ENCODE results near the gene DPYSL5. TPM values are rescaled to one million over a fixed set of nuclear protein-coding genes. Genes with fewer than 3 reads are reported as not detected.

Gene DPYSL5
- total and polyA plus RNA-seq, 2 of the 8 experiments (the other 6 are each of a cell fraction or from before 2014, with no cell fraction given) = 11.9 to 16.4 TPM

- no peak overlapping the region for H2AFZ ChIP-seq (ENCODE audit: low read length)
- H3K56ac ChIP-seq (replicated peaks; ENCODE audit: insufficient read length, low read depth, low read length) = no peak overlapping the region
- 85% methylated on average over 2 of the region's 2 CpGs; no CpG with 5 or more reads in 1 of the 2 experiments for WGBS, 2 experiments (ENCODE audit: extremely low coverage in 1 of 2, insufficient coverage in 1 of 2, insufficient read length in 1 of 2, insufficient replicate concordance in 2 of 2, low coverage in 1 of 2, low lambda C conversion rate in 2 of 2, missing lambda C conversion rate in 1 of 2)
- no peaks in the 10 kb centered on the region for H3K36me3 ChIP-seq (ENCODE audit: control insufficient read depth in 2 of 4, insufficient read depth in 4 of 4, low read length in 3 of 4)
- TF ChIP-seq RFX5 (IDR thresholded peaks at IDR 0.05; ENCODE audit: borderline replicate concordance, low read depth, low read length) (no peak), ASH2L (IDR thresholded peaks at IDR 0.05; ENCODE audit: low read length) (no peak), SAP30 (IDR thresholded peaks at IDR 0.05; ENCODE audit: insufficient read depth, insufficient replicate concordance, low read length) (no peak), RBBP5 (IDR thresholded peaks at IDR 0.05; ENCODE audit: borderline replicate concordance, low read depth, low read length) (no peak), POLR2AphosphoS5 (IDR thresholded peaks at IDR 0.05; ENCODE audit: low read depth, low read length) (no peak), CBX5 (IDR thresholded peaks at IDR 0.05; ENCODE audit: low read depth, low read length) (no peak), CHD1 (IDR thresholded peaks at IDR 0.05; ENCODE audit: low read depth, low read length) (no peak), SUZ12 (IDR thresholded peaks at IDR 0.05; ENCODE audit: low read length) (no peak), GABPA (IDR thresholded peaks at IDR 0.05; ENCODE audit: borderline replicate concordance, insufficient read depth, low read length) (no peak), EZH2 (IDR thresholded peaks at IDR 0.05; ENCODE audit: low read depth, low read length, severe bottlenecking) (no peak), JUND (IDR thresholded peaks at IDR 0.05; ENCODE audit: low read length) (no peak)
- no peak overlapping the region for H3K27ac ChIP-seq (ENCODE audit: low read depth, low read length)
- H3K27me3 ChIP-seq (replicated peaks in 1 of 4; ENCODE audit: control insufficient read depth in 3 of 4, extremely low read depth in 1 of 4, insufficient read depth in 3 of 4, low read length in 3 of 4) = no peaks in the 10 kb centered on the region
- H4K91ac ChIP-seq (replicated peaks; ENCODE audit: insufficient read length, low read length) = no peak overlapping the region
- H2BK20ac ChIP-seq (ENCODE audit: low read length) = no peak overlapping the region
- no peak overlapping the region for H3K18ac ChIP-seq (ENCODE audit: extremely low read depth, low read length)
- H3K4me2 ChIP-seq (ENCODE audit: insufficient read depth in 1 of 2, low read depth in 2 of 2, low read length in 2 of 2) = no peak overlapping the region
- H3K23ac ChIP-seq (ENCODE audit: insufficient read length) = no peak overlapping the region
- H2AK5ac ChIP-seq (ENCODE audit: low read depth, low read length) = no peak overlapping the region
- no peak overlapping the region for H4K8ac ChIP-seq (ENCODE audit: extremely low read depth, insufficient read depth, low read length)
- no peaks in the 10 kb centered on the region for H3K79me1 ChIP-seq (ENCODE audit: low read depth, low read length)
- DNase-seq (ENCODE audit: low read depth in 1 of 2, low spot score in 2 of 2) (no peak), FAIRE-seq (no peak)
- H3K14ac ChIP-seq (ENCODE audit: insufficient read length) = no peak overlapping the region
- CTCF ChIA-PET (ENCODE audit: partially characterized antibody) = interaction anchor here (1.1 to 5.9 kb wide), 5 partner anchors 18 to 247 kb away, joined by 3 to 47 read pairs (median 4); no protein-coding TSS in a partner anchor
- H3K79me2 ChIP-seq (ENCODE audit: control insufficient read depth in 1 of 2, insufficient read depth in 2 of 2, low read length in 2 of 2) = no peaks in the 10 kb centered on the region
- H4K20me1 ChIP-seq (replicated peaks in 1 of 2; ENCODE audit: control insufficient read depth in 1 of 2, insufficient read depth in 2 of 2, low read length in 2 of 2) = no peaks in the 10 kb centered on the region
- H3K9ac ChIP-seq (replicated peaks in 1 of 4; ENCODE audit: extremely low read depth in 1 of 4, low read depth in 3 of 4, low read length in 3 of 4) = no peak overlapping the region
- no peak overlapping the region for H2BK120ac ChIP-seq (replicated peaks; ENCODE audit: low read depth, low read length)
- H3K4me3 ChIP-seq (ENCODE audit: extremely low read depth in 1 of 4, insufficient read depth in 2 of 4, low read depth in 3 of 4, low read length in 4 of 4) = no peak overlapping the region
- H2BK12ac ChIP-seq (ENCODE audit: low read depth, low read length) = no peak overlapping the region
- H3K4me1 ChIP-seq (replicated peaks in 1 of 4; ENCODE audit: control insufficient read depth in 3 of 4, insufficient read depth in 4 of 4, low read length in 3 of 4) = peaks cover 0 to 10% (median 4%) of the 10 kb centered on the region in 4 experiments; a peak in 6 of 7 replicates
- no peak overlapping the region for H2BK5ac ChIP-seq (ENCODE audit: low read depth, low read length)
- no peak overlapping the region for H4K5ac ChIP-seq (ENCODE audit: insufficient read length, low read depth, low read length)
- H3K23me2 ChIP-seq (ENCODE audit: low read depth, low read length) = no peaks in the 10 kb centered on the region
- no peak overlapping the region for H3K4ac ChIP-seq (replicated peaks; ENCODE audit: insufficient read length, low read depth, low read length)
- H2BK15ac ChIP-seq (ENCODE audit: low read length) = no peak overlapping the region
- POLR2A ChIA-PET (ENCODE audit: partially characterized antibody) = interaction anchor here (0.8 to 0.9 kb wide), 2 partner anchors 8 to 12 kb away, joined by 3 to 6 read pairs; no protein-coding TSS in a partner anchor
- no peaks in the 10 kb centered on the region for H3K9me3 ChIP-seq (ENCODE audit: insufficient read depth in 2 of 2, low read depth in 1 of 2, low read length in 1 of 2)
These were observed 131.8 kb downstream of the DPYSL5 start for GRCh38 chr2:26979741-26980140.
